PFSK-1 (cell line): ENCODE data around the gene APRT.

Experiments used
- FOXP2 ChIP-seq: optimal IDR thresholded peaks from 2 replicates; pipeline ENCODE3; 2011; ENCODE audit warnings: borderline replicate concordance, control low read depth, inconsistent platforms; ENCODE audit not compliant: insufficient read depth; ENCODE audit errors: extremely low read length, extremely low read depth
- POLR2AphosphoS5 ChIP-seq: IDR thresholded peaks from 2 replicates; pipeline ENCODE4 v1.6.1; 2012; ENCODE audit warnings: low read depth, mild to moderate bottlenecking, control low read depth, low read length, moderate library complexity
- SIN3A ChIP-seq: IDR thresholded peaks from 2 replicates; pipeline ENCODE4 v1.6.1; 2012; ENCODE audit warnings: mild to moderate bottlenecking, low read length, moderate library complexity, borderline replicate concordance; ENCODE audit not compliant: insufficient read depth
- TAF1 ChIP-seq: IDR thresholded peaks from 2 replicates; pipeline ENCODE4 v1.6.1; 2012; ENCODE audit warnings: low read length, control low read depth, borderline replicate concordance; ENCODE audit not compliant: insufficient read depth
- TF ChIP-seq, protein P1 (sequence below), 2 experiments: IDR thresholded peaks; 2 replicates each; pipeline versions ENCODE4 v1.6.1 to v1.8.0; 2011 to 2012; ENCODE audit warnings: low read depth in 2 of 2, low read length in 2 of 2, control low read depth in 1 of 2, inconsistent platforms in 1 of 2, mild to moderate bottlenecking in 1 of 2, moderate library complexity in 1 of 2; ENCODE audit not compliant: insufficient read depth in 1 of 2

Gene APRT

GRCh38 chr16:88766975-88767374 is 44.8 kb downstream of the APRT start:
- TF ChIP-seq TAF1 (no peak), SIN3A (no peak), FOXP2 (no peak), POLR2AphosphoS5 (no peak)
- TF ChIP-seq, protein P1, sequence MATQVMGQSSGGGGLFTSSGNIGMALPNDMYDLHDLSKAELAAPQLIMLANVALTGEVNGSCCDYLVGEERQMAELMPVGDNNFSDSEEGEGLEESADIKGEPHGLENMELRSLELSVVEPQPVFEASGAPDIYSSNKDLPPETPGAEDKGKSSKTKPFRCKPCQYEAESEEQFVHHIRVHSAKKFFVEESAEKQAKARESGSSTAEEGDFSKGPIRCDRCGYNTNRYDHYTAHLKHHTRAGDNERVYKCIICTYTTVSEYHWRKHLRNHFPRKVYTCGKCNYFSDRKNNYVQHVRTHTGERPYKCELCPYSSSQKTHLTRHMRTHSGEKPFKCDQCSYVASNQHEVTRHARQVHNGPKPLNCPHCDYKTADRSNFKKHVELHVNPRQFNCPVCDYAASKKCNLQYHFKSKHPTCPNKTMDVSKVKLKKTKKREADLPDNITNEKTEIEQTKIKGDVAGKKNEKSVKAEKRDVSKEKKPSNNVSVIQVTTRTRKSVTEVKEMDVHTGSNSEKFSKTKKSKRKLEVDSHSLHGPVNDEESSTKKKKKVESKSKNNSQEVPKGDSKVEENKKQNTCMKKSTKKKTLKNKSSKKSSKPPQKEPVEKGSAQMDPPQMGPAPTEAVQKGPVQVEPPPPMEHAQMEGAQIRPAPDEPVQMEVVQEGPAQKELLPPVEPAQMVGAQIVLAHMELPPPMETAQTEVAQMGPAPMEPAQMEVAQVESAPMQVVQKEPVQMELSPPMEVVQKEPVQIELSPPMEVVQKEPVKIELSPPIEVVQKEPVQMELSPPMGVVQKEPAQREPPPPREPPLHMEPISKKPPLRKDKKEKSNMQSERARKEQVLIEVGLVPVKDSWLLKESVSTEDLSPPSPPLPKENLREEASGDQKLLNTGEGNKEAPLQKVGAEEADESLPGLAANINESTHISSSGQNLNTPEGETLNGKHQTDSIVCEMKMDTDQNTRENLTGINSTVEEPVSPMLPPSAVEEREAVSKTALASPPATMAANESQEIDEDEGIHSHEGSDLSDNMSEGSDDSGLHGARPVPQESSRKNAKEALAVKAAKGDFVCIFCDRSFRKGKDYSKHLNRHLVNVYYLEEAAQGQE (IDR thresholded peaks at IDR 0.05; ENCODE audit: insufficient read depth in 1 of 2, low read depth in 2 of 2, low read length in 2 of 2) = no peak

DNA sequence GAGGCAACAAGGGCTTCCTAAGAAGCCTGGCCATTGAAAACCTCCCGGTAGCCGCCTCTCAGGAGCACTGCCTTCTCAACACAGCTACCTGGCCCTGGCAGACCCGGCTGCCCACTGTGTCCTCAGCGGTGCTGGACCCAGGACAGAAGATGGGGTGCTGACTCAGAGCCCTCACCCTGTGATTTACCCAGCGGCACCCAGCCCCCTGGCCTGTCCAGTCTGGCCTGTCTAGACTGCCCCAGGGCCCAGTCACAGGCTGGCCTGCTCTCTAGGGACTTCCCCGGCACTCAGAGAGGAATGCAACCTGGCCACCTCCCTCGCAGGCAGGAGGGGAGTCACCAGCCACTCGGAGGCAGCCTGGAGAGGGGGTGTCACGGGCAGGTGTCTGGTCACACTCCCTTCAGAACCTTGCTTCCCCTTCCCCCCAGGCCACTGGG is 46.8 kb downstream of the APRT start:
- TF ChIP-seq TAF1 (no peak), FOXP2 (no peak)

DNA sequence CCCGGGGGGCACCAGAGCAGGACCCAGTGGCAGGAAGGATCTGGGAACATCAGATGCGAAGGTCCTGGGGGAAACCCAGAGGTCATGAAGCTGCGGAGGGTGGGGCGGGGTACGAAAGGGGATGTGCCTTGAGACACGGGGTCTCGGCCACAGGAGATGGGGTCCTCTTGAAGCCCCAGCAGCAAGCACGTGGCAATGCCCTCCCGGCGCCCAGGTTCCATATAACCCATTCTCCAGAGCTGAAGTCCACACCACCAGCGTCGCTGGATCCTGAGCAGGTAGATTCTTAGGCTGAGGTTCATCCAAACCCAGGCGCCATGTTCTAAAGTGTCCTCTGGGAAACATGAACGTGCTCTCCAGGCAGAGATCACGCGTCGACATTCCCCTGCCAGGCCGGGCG is 47.6 kb downstream of the APRT start:
- TF ChIP-seq POLR2AphosphoS5 = no peak
- TF ChIP-seq SIN3A = no peak
- TF ChIP-seq TAF1 = no peak
- no peak for TF ChIP-seq FOXP2
- TF ChIP-seq, protein P1 (IDR thresholded peaks at IDR 0.05; ENCODE audit: insufficient read depth in 1 of 2, low read depth in 2 of 2, low read length in 2 of 2) = no peak

GRCh38 chr16:88763502-88764053 is 48.1 kb downstream of the APRT start:
- TF ChIP-seq, protein P1 (IDR thresholded peaks at IDR 0.05; ENCODE audit: insufficient read depth in 1 of 2, low read depth in 2 of 2, low read length in 2 of 2) = no peak
- TF ChIP-seq SIN3A = no peak
- TF ChIP-seq POLR2AphosphoS5 = no peak
- TF ChIP-seq TAF1 = no peak
- TF ChIP-seq FOXP2 = no peak

GRCh38 chr16:88762941-88763340 is 48.8 kb downstream of the APRT start:
- TF ChIP-seq SIN3A = no peak
- TF ChIP-seq POLR2AphosphoS5 = no peak
- TF ChIP-seq, protein P1 (IDR thresholded peaks at IDR 0.05; ENCODE audit: insufficient read depth in 1 of 2, low read depth in 2 of 2, low read length in 2 of 2) = no peak
- no peak for TF ChIP-seq FOXP2
- TF ChIP-seq TAF1 = no peak
